GM18526 (cell line): ENCODE measurements around the gene CRTC1.

Experiments
- POLR2A ChIP-seq: IDR thresholded peaks from 3 replicates; pipeline ENCODE4 v1.6.1; 2011; ENCODE audit not compliant: insufficient read length; ENCODE audit errors: extremely low read depth

CRTC1 gene

DNA sequence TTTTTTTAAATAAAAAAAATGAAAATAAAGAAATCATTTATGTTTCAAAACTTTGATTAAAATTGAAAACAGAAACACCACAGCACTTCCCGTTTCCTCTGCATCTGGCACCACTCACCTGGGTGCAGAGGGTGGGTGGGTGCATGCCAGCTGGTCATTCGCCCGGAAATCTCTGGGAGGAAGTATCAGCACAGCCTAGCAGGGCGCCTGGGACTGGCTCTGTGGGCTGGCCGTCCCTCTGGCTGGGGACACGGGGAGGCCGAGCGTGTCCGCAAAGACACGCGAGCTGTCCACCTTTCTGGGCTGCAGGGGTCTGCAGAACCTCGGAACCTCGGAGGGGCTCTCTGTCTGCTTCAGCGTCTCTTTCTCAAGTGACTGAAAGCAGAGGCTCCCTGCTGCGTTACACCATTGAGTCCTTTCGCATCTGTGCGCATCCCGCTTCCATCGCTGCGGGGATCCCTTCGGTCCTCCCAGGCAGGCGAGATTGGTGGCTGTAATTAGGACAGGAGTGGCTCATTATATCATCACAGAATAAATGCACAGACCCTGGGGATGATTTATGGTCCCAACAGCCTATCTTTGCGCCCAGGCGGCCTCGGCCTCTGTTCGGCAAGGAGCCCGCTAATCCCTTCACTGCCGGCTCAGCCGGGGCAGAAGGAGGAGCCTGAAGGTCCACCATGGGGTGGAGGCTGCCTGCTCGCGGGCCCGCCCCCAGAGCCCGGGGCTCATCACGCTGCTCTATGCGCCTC lies 17.2 kb downstream of the CRTC1 start:
- TF ChIP-seq POLR2A, result peak; percentile 40

DNA sequence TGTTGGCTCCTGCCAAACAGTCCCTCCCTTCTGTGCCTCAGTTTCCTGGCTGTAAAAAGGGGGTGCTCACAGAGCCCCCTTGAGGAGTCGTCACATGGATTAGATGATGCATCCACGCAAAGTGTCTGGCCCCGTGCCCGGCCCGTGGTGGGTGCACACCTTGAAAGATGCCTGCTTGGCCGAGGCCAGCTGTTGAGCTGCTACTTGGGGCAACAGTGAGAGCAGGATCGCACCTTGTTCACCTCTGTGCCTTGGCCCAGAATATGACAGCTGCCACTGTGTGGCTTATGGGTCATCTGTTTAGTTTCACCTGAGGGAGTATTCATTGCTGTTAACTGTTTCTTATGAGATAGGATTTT lies 17.7 kb downstream of the CRTC1 start:
- no peak for TF ChIP-seq POLR2A

DNA sequence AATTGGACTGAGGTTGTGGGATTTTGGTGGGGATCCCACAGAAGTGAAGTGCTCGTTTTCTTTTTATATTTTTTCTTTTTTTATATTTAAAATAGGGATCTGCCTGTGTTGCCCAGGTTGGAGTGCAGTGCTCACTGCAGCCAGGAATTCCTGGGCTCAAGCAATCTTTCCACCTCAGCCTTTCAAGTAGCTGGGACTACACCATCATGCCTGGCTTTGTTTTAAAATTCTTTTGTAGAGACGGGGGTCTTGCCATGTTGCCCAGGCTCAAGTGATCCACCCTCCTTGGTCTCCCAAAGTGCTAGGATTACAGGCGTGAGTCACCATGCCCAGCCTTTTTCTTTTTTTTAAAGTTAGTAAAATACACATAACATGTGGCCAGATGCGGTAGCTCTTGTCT lies 20.6 kb downstream of the CRTC1 start:
- TF ChIP-seq POLR2A, result no peak

DNA sequence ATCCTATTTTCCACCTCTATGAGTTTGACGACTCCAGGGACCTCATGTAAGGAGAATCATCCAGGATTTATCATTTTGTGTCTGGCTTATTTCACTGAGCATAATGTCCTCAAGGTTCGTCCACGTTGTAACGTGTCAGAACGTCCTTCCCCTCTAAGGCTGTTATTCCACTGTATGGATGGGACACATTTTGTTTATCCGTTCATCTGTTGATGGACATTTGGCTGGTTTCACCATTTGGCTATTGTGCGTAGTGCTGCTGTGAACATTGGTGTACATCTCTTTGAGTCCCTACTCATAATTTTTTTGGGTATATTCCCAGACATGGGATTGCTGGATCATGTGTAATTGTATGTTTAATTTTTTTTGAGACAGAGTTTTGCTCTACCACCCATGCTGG lies 21.5 kb downstream of the CRTC1 start:
- TF ChIP-seq POLR2A, result no peak

DNA sequence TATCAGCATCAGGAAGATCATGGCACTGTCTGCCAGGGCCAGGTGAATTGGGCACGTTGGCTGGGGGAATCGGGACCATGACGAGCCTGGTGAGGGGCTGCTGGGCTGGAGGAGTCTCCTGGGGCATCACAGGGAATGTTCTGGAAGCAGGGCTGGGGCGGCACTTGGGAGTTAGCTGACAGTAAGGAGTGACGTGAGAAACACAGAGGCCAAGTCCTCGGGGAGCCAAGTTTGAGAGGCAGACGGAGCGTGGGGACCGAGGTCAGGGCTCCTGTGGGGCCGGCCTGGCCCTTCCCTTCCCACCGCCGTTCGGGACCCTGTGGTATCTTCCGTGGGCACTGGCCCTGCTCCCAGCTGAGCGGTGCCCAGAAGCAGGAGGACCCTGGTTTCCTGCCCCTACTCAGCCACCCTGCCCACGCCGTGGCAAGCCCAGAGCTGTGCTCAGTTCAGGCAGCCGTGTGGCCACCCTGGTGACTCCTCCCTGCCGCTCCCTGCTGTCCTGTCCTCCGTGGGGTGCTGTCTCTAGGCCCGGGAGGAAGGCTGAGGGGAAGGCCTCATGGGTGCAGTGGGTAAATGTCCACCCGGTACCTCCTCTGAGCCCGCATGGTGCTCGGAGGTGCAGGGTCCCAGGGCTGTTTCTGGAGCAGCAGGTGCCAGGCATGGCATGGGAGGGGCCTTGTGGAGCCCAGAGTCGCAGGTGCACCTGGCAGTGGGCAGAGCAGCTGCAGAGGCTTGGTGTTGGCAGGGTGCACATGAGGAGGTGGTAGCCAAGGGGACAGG lies 25.2 kb downstream of the CRTC1 start:
- no peak for TF ChIP-seq POLR2A

DNA sequence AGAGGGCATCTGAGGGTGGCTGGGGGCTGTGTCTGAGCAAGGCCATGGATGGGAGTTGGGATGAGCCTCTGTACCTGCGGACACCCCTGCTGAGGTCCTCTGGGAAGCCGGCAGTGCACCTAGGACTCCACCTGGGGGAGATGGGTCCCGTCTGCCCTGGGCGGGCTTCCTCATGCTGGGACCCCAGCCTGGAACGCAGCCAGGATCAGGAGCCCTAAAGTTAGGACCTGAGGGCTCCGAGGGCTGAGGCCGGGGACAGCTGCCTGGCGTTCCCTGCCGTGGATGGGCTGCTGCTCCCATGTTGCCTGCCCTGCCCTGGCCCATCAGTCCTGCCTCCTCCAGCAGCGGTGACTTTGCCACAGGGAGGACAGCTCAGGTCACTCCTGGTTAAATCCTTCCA lies 26.1 kb downstream of the CRTC1 start:
- TF ChIP-seq POLR2A, result no peak

DNA sequence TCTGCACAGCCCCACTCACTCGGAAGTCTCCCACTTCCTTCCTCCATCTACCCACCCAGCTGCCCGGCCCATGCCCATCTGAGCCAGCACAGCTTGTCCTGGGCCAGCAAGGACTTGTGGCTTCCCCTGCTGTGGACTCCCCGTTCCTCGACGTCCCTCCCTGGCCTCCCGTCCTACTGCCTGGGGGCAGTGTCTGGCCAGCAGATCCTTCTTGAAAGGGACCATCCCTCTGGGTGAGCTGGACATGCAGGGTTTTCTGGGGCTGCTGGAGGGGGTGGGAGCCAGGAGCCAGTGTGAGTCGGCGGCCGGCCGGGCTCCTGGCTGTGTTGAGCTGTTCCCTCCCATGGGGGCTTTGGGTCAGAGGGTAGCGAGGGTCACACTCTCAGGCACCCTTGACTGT lies 26.7 kb downstream of the CRTC1 start:
- TF ChIP-seq POLR2A, result no peak

DNA sequence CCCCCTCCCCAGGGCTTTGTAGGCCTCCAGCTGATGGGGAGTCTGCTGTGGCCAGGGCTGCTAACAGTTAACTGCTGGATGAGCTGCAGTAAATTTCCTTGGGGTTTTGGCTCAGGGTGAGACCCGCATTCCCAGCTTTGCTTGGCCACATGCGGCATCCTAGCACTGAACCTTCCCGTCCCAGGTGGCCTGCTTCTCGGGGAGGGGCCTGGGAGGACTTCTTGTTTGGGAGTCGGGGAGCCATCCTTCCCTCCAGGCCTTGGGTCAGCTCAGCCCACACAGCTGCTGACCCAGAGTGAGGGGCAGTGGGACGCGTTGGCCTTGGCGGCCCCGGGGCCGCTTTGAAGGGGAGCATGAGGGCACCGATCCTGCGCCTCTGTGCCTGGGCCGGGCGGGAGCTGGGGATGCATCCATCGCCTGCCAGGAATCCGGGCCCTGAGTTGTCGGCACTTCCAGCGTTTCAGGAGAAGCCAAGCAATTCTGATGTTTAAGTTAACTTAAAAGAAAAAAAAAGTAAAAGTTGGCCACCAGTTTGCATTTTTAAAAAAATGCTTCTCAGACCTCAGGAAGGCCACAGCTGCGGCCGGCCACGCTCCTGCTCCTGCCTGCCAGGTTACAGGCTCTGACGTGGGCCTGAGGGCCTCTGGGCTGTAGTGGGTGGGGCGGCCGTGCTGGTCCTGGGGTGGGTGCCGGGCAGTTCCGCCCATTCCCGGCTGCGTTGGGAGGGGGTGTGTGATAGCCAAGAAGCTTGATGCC lies 27.7 kb downstream of the CRTC1 start:
- TF ChIP-seq POLR2A, result no peak

DNA sequence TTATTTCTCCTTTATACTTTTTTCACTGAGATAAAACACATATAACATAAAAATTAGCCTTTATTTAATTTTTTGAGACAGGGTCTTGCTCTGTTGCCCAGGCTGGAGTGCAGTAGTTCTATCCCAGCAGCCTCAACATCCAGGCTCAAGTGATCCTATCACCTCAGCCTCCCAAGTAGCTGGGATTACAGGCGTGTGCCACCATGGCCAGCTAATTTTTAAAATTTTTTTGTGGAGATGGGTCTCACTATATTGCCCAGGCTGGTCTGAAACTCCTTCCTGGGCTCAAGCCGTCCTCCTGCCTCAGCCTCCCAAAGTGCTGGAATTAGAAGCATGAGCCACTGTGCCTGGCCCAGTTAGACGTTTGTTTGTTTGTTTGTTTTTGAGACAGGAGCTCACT lies 28.4 kb downstream of the CRTC1 start:
- TF ChIP-seq POLR2A, result no peak

DNA sequence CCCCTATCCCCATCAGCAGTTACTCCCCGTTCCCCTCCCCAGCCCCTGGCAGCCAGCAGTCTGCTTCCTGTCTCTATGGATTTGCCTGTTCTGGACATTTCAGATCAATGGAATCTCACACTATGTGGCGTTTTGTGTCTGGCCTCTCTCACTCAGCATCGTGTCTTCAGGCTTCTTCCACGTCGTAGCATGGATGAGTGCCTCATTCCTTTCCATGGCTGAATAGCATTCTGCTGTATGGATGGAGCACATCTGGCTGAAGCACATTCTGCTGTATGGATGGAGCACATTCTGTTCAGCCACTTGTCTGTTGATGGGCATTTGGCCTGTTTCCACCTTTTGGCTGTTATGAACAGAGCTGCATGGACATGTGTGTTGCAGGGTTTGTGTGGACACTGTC lies 29.5 kb downstream of the CRTC1 start:
- no peak for TF ChIP-seq POLR2A

DNA sequence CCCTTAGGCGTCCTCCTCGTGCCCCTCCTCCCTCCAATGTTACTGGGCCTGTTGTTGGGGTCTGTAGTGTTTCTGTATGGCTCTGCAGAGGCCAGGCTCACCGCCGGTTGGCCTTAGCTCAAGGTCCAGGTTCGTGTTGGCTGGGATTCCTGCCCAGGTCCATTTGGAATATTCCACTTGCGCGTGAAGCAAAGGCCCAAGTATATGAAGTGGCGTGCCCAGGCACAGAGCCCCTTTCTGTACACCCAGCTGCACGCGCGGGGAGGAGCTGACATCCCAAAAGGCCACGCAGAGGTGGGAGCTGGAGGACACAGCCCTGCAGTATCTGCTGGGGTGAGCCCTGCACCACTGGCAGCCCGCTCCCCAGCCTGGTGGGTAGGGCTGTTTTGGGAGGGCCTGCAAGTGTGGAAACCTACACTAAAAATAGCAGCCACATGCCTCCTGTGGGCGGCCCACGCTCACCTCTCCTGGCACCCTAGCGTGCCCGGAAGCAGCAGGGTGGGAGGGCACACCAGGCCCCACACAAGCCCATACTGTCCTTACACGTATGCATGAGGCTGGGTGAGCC lies 30.2 kb downstream of the CRTC1 start:
- no peak for TF ChIP-seq POLR2A

DNA sequence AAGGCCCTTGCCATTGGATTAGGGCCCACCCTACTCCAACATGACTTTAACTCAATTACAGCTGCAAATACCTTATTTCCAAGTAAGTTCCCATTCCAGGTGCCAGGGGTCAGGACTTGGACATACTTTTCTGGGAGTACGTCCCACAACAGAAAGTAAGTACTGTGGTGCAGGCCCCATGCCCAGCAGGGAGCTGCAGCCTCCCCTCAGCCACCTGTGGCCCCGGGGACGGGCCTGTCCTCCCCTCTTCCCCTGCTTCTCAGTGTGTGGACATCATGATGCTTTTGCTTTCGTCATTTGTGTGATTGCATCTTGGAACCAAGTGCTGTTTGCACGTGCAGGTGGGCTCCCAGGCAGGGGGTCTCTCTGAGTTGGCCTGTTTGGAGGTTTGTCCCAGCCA lies 31.9 kb downstream of the CRTC1 start:
- TF ChIP-seq POLR2A, result no peak

DNA sequence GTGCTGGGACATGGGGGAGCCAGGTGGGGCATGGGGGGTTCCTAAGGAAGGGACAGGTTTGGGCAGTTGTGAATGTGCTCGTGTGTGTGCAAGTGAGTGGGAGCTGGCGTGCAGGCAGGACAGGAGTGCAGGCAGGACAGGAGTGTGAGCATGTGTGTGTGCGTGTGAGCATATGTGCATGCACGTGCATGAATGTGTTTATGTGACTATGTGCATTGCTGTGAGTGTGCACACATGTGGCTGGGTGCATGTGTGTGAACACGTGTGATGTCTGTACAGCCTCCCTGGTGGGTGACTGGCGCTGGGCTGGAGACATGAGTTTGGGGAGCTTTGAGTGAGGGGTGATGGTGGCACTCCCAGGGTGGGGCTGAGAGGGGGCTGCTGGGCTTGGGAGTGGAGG lies 33.4 kb downstream of the CRTC1 start:
- no peak for TF ChIP-seq POLR2A

DNA sequence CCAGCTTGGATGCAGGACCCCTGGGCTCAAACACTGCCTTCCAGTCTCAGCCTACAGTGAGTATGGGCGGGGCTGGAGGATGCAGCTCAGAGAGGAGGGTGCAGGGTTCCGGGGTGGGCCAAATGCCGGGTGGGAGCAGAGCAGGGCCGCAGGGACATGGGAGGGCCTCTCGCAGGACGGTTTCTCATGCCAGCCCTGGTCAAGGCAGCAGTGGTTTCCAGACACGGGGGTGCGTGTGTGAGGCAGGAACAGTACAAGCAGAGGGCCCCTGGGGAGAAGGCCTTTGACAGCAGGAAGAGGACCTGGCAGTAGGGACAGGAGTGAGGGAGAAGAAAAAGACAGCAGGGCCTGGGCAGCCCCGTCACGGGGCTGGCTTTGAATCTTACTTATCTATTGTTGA lies 34.1 kb downstream of the CRTC1 start:
- no peak for TF ChIP-seq POLR2A

DNA sequence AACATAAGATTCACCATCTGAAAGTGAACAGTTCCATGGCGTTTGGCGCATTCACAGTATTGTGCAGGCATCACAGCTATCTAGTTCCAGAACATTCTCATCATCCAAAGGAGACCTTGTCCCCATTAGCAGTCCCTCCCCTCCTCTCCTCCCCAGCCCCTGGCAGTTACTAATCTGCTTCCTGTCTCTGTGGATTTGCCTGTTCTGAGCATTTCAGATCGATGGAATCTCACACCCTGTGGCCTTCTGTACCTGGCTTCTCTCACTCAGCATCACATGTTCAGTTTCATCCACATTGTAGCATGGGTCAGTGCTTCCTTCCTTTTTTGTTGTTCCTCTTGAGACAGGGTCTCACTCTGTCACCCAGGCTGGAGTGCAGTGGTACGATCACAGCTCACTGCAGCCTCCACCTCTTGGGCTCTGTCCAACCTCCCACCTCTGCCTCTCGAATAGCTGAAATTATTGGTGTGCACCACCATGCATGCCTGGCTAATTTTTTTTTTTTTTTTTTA lies 34.6 kb downstream of the CRTC1 start:
- no peak for TF ChIP-seq POLR2A
